ENCODE measurements around the gene FMN1. TPM values are rescaled to one million over a fixed set of nuclear protein-coding genes. Genes with fewer than 3 reads are reported as not detected.
"Not testable (repeated sequence)": the region's sequence is repeated elsewhere in the genome, so short reads cannot be mapped to it uniquely, and the experiment has no call there.

FMN1 gene
- total RNA-seq, 1 donor from 2014 or later: 0.07 TPM

DNA sequence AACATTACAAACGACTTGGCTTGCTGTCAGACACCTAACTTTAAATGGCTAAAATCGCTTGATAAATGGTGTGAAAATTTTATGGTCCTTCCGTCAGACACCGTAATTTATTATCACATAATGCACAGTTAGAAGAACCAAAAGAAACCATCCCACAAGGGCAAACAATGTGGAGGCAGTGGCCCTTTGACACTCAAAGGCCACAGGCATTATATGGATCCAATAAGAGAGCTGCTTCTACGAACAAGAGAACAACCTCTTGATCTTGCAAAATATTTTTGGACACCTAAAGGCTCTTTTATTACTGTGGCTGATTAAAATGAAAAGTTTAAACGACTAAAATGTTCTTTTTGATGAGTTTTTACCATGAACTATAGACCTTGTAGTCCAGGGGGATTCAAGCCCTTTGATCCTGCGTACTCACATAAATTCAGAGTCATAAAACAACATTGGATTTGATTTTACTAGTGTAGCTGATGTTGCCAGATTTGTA, 202.8 kb downstream of the FMN1 start:
- intact Hi-C loops (cut with micrococcal nuclease): loop anchor here (10.0 kb wide), 1 partner anchor 147 kb away; no protein-coding TSS in a partner anchor

- intact Hi-C loops (cut with micrococcal nuclease): loop anchor here (10.0 kb wide), 1 partner anchor 145 kb away; no protein-coding TSS in a partner anchor
Observed at GRCh38 chr15:32990071-32990470, 204.4 kb downstream of the FMN1 start.

GRCh38 chr15:32987067-32987466, 207.4 kb downstream of the FMN1 start:
- intact Hi-C loops (cut with micrococcal nuclease): no loop called here

DNA sequence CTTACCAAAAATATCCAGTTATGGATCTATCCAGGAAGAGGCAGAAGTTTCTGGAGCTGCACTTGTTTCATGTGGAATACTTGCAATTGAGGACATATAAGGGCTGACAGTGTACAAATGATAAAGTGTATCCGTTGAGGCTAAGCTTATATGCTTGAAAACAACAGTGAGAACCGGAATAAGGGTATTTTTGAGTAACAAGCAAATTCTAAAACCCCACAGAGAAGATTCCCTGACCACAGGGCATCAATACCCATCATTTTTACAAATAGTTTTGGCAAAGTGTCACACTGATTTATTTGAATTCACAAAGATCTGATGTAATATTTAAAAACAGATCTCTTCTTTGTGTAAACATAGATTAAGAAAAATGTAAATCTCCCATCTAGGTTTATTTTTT, 208.4 kb downstream of the FMN1 start:
- intact Hi-C loops (cut with micrococcal nuclease): no loop called here

GRCh38 chr15:32983679-32984078, 210.8 kb downstream of the FMN1 start:
- intact Hi-C loops (cut with micrococcal nuclease): no loop called here

GRCh38 chr15:32982001-32982400, 212.5 kb downstream of the FMN1 start:
- intact Hi-C loops (cut with micrococcal nuclease): no loop called here

- intact Hi-C loops (cut with micrococcal nuclease): no loop called here
Observed at GRCh38 chr15:32981536-32981935, 213.0 kb downstream of the FMN1 start.

- intact Hi-C loops (cut with micrococcal nuclease): no loop called here
Observed at GRCh38 chr15:32979710-32980109, 214.8 kb downstream of the FMN1 start.

GRCh38 chr15:32977506-32977905, 217.0 kb downstream of the FMN1 start:
- intact Hi-C loops (cut with micrococcal nuclease): no loop called here

GRCh38 chr15:32974691-32975090, 219.8 kb downstream of the FMN1 start:
- intact Hi-C loops (cut with micrococcal nuclease): no loop called here

GRCh38 chr15:32972686-32973085, 221.8 kb downstream of the FMN1 start:
- intact Hi-C loops (cut with micrococcal nuclease): no loop called here

DNA sequence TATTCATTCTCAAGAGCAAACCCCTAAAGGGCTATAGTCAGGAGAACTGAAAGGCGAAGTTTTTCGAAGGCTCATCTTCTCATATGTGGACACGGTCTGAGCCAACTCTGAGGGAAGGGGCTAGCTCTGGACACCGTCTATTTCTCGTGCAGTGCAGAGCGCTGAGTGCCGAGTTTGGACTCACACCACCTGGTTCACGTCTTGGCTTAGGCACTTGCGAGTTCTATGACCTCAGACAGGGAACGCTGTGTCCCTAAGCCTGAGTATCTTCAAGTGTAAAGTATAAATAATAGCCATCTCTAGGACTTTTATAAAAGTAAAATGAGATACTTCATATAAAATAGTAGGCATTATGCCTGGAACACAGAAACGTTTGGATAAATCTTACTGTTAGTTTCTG, 223.7 kb downstream of the FMN1 start:
- intact Hi-C loops (cut with micrococcal nuclease): no loop called here

- intact Hi-C loops (cut with micrococcal nuclease): no loop called here
Observed at GRCh38 chr15:32967521-32967920, 227.0 kb downstream of the FMN1 start.

DNA sequence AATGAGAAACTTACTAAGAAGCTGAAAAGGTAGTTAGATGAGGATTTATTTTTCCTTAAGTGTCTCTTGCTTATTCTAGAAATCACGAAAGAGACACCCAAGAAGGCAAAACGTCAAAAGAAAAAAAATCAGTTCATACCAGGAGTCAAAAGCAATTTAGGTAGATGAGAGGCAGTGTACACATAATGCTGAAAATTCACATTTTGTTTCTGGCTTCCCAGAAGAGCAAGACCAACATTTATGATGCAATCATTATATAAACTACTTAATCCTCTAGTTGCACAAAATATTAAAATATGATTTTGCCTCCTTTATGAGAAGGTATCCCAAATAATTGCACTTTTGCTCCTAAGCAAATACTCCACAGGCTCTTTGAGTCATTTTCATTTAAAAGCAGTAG, 228.0 kb downstream of the FMN1 start:
- intact Hi-C loops (cut with micrococcal nuclease): no loop called here

DNA sequence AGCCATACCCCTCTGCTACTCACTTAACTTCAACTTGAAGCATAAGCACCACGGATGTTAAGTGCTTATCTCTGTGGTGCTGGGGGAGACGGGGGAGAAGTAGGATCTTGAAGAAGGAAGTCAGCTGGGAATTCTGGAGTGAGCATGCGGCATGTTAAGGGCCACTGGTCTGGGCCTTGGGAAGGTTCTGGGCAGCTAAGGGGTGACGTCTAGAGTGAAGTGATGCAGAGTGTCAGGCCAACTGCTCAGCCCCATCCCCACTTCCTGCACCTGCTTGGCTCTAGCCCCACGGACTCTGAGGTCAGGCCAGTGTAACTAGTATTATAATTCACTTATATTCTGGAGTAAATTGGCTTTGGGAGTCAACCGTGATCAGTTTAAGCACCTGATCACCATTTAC, 228.6 kb downstream of the FMN1 start:
- intact Hi-C loops (cut with micrococcal nuclease): no loop called here

DNA sequence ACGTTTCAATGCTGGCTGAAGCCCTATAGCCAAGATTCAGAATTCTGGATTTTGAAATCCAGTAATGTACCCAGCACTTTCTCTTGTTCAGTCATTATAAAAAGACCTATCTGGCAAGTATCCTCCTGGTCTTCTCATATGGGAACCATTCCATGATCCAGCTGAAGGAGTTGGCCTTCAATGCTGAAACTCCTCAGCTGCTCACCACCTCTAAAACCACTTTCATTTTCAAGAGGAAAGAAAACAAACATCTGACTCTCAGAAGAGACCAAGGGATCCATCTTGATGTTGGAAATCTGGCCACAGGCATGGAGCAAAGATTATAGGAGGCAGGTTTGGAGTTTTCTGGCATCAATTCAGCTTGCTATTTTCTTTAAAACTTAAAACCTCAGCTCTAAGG, 235.4 kb downstream of the FMN1 start:
- intact Hi-C loops (cut with micrococcal nuclease): no loop called here

DNA sequence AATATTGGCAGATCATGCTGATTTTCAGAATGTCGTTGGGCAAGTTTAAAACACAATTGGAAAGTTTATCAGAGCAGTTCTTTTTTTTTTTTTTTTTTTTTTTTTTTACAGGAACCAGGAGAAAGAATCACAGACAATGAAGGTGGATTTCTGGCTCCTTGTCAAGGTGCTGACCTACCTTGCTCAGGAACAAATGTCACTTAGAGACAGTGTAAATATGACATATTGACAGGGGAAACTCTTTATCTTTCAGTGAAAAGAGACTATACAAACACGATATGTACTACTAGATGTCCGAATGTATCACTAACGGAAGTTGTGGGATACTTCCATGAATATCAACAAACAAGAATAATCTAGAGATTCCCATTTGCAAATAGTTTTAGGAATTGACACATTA, 237.3 kb downstream of the FMN1 start:
- intact Hi-C loops (cut with micrococcal nuclease): no loop called here

GRCh38 chr15:32956711-32957110, 237.8 kb downstream of the FMN1 start:
- intact Hi-C loops (cut with micrococcal nuclease): no loop called here

DNA sequence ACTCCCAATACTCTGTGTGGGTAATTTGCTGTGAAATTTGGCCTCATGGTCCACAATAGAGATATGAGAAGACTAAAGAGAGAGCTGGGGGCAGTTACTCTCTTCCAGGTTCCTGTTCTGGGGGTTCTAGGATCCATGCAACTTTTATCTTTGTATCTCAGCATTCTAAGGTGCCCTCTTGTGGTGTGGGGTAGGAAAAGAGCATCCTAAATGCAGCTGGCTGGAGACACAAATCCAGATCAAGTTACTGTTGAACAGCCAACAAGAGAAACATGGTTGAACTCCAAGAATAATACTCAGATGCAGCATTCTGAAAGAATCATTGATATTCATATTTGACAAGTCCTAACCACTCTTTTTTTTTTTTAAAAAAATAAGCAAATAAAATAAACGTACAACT, 238.5 kb downstream of the FMN1 start:
- intact Hi-C loops (cut with micrococcal nuclease): no loop called here

DNA sequence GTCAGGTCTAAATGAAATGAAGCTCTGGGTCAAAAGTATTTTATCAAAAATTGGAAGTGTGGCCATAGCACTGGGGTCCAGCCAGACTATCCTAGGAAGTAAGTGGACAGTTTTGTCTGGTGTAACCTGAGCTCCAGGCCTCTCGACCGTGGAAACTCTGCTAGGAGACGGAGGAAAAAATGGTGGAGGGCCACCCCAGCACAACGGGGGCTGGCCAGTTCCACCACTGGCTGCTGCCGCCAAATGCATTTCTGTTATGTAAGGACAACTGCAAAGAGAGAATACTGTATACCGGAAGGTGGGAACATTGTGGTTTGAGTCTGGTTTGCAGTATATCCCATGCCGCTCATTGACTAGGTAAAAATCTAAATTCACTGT, 241.0 kb downstream of the FMN1 start:
- intact Hi-C loops (cut with micrococcal nuclease): no loop called here

DNA sequence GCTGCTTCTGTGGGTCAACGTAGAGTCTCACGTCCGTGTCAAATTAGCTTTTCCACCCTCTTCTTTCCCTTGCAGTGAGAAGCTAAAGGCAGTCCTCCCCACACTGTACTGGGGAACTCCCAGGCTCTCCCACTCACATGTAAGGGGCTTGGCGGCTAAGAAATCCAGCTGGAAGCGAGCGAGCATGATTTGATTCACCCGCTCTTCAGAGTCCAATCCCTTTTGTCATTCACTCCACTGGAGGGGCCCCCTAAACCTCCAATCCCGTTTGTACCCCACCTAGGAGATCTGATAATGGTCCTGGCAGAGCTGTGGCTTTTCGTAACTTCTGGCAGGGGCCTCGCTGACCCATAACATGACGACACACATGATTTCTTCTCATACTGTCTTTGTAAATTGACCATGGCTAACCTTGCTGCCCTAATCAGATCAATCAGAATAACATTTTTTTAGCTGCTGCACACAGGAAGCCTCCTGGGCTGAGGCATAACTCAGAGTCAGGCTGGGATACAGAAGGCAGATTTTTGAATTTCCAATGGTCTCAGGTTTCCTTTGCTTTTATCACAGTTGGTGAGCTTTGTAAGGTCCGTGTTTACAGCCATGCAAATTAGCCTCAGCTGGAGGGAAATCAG, 241.5 kb downstream of the FMN1 start:
- intact Hi-C loops (cut with micrococcal nuclease): no loop called here

DNA sequence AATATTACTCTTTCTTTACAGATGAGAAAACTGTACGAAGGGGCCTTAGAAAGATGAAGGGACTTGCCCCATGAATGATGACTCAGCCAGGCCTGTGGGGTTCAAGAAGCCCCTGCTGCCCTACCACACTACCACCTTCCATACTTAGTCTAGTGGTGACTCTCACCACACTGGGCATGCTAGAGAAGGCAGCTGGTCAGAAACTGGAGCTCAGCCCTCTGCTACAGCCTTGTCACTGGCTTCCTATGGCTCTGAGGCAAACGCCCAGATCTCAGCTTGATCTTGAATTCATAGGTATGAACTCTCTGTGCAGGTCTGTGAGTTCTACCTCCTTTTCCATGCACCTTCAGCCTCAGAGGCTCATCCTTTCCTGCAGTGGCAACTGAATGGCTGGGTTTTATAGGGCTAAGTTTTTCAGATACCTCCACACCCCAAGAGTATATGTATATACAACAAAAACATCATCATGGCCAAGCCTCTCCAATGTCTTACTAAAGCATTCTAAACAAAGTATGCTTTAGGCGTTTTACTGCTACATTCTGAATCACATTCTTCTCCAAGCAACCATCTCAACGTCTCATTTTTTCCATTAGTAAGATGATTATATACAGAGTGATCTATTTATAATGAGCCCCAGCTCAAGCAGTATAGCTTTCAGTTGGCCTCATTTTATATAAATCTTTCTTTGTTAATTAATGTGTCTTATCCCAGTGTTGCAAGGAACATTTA, 242.6 kb downstream of the FMN1 start:
- intact Hi-C loops (cut with micrococcal nuclease): no loop called here

DNA sequence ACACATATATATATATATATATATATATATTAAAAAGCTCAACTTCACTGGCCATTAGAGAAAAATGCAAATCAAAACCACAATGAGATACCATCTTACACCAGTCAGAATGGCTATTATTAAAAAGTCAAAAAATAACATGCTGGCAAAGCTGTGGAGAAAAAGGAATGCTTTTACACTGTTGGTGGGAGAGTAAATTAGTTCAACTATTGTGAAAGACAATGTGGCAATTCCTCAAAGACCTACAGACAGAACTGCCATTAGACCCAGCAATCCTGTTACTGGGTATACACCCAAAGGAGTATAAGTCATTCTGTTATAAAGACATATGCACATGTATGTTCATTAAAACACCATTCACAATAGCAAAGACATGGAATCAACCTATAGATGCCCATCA, 244.5 kb downstream of the FMN1 start:
- intact Hi-C loops (cut with micrococcal nuclease): not testable (repeated sequence)
